Left hindlimb (tissue), 1 donor: ENCODE data around the gene JAZF1.

ENCODE experiments used
- DNase-seq: peaks from one replicate; pipeline ENCODE4 v3.0.0-alpha.2; 2018

JAZF1 gene

GRCh38 chr7:28165261-28165660 lies 15.3 kb downstream of the JAZF1 start:
- no peak for DNase-seq

GRCh38 chr7:28163949-28164348 lies 16.6 kb downstream of the JAZF1 start:
- no peak for DNase-seq

- DNase-seq: no peak
These were observed 19.3 kb downstream of the JAZF1 start for GRCh38 chr7:28161331-28161730.

GRCh38 chr7:28160551-28160991 lies 20.0 kb downstream of the JAZF1 start:
- no peak for DNase-seq

- no peak for DNase-seq
These were observed 22.7 kb downstream of the JAZF1 start for GRCh38 chr7:28157831-28158416.

- DNase-seq: no peak
These were observed 23.4 kb downstream of the JAZF1 start for GRCh38 chr7:28157076-28157745.

GRCh38 chr7:28156401-28156800 lies 24.2 kb downstream of the JAZF1 start:
- DNase-seq: no peak

GRCh38 chr7:28155964-28156363 lies 24.6 kb downstream of the JAZF1 start:
- no peak for DNase-seq

- no peak for DNase-seq
These were observed 25.5 kb downstream of the JAZF1 start for GRCh38 chr7:28155019-28155660.

DNA sequence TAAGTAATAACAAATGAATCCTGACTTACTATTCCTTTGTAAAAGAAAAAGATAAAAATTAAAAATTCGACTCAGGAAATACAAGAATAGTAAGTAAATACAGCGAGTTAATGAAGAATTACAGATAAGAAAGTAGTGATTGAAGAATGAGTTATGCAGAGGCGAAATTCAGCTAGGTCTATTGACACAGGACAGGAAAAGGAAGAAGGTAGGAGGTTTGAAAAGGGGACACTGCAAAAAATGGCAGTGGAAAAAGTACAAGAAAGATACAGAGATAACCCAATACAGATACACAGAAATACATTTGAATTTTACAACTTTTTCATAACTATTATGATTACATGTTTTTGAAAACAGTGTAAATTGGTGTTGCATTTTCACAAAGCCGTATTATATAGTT lies 28.0 kb downstream of the JAZF1 start:
- no peak for DNase-seq

DNA sequence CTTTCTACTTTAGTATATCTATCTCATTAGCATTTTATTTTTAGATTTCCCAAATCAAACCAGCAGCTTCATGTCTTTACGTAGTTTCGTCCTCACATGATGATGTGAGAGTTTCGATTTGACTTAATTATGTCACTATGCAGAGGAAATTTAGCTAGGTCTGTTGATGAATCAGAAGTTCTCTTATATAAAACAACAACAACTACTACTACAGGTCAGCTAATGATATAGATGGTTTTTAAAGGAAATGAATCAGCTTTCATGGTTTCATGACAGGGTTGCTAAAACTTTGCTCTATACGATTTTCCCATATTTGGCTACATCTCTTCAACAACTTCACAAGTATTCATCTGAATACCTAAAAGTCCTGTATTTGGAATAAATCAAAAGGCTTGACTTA lies 28.6 kb downstream of the JAZF1 start:
- DNase-seq: no peak

GRCh38 chr7:28149291-28150101 lies 31.1 kb downstream of the JAZF1 start:
- DNase-seq: no peak

- no peak for DNase-seq
These were observed 34.7 kb downstream of the JAZF1 start for GRCh38 chr7:28145931-28146330.

- DNase-seq: no peak
These were observed 35.4 kb downstream of the JAZF1 start for GRCh38 chr7:28145090-28145626.

DNA sequence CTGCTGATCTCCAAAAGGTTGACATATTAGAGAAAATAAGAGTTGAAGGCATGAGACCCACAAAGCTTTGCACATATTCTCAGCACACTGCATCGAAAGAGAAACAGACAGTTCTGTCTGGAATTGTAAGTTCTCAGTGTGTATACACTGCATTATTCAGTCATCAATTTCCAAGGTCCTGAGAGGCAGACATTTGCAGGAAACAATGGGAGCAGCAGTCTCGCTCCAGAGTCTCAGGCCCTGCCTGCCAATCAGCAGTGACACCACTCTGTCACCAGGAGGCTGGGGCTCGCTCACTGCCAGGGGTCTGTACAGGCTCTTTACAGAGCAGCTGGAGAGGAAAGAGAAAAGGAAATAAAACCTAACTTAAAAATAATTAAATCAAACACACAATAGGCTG lies 36.3 kb downstream of the JAZF1 start:
- no peak for DNase-seq

DNA sequence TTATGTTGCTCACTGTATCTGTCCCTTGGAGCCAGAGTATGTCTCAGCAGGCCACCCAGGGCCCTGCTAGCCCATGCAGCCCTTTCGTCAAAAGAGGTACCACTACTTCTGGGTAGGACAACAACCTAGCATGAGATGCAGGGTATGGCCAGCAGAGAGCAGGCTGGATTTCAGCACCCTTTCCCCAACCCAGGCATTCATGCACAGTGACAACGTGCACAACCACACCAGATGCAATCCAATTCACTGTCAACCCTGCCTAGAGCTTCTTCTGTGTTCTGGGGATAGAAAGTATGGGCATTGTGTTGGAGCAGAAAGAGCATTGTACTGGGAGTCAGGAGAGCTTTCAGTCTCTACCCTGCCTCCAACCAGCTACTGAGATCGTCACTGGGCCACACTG lies 37.9 kb downstream of the JAZF1 start:
- DNase-seq: no peak

DNA sequence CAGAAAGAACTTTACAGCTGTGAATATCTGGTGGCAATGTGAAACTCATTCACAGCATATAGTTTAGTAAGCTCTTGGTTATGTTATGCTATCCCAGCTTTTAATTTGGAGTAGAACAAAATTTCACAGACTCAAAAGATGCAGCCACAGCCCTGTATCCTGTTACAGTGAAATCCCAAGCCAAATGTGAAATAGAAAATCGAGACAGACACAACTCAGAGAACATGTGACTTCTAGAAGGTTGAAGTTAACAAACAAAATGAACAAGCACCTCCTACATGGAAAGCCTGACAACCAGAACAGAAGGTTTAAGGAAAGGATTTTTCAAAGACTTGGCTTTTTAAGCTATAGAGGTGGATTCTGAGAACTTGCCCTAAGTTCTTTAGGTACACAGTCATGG lies 39.6 kb downstream of the JAZF1 start:
- no peak for DNase-seq

GRCh38 chr7:28138837-28139236 lies 41.8 kb downstream of the JAZF1 start:
- no peak for DNase-seq

DNA sequence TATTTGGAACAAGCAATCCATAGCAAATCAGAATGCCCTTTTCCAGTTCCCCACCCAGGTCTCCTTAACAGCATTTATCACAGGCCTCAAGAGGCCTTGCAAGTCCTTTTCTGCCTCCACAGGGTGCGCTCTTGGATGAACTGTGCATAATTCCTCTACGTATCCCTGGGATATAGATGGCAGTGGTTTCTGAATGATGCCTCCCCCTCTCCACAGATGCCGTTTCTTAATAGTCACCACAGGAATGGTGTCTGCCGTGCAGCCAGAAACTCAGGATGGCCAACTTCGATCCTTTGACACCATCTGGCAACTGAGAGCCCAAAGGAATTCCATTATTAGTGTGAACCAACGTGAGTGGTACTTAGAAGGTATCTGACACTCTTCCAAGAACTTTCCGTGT lies 43.1 kb downstream of the JAZF1 start:
- no peak for DNase-seq

DNA sequence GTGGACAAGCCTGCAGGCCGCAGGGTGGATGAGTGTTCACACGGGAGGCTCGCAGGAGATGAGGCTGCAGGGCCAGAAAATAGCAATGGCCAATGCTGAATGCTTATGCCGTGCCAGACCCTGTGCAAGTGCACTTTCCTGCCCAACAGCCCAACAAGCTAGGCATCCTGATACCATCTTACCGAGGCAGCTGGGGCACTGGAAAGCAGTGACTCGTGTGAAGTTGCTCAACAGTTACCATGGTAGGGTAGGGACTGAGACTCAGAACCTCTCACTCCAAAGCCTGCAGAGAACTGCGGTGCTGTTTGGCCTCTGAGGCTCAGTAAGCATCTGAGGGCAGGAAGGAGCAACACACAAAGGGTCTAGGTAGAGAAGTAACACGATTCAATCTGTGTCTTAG lies 43.7 kb downstream of the JAZF1 start:
- no peak for DNase-seq

- DNase-seq: no peak
These were observed 44.2 kb downstream of the JAZF1 start for GRCh38 chr7:28136420-28136819.

DNA sequence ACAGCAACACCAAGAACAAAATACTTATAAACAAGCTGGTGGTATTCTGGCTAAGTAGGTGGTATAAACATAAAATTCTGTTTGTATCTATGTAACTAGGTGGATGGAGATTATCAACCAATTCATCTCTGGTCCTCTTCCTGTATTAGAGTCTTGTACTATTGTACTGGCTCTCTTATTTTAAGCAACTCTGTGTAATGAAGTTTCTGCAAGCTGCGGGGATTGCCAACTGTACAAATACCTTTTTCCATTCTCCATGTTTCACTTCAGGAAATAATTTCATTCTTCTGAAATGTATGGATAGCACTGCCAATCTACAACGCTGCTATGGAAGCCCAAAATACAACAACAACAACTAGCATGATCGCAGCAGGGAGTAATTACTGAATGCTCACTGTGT lies 44.8 kb downstream of the JAZF1 start:
- no peak for DNase-seq

DNA sequence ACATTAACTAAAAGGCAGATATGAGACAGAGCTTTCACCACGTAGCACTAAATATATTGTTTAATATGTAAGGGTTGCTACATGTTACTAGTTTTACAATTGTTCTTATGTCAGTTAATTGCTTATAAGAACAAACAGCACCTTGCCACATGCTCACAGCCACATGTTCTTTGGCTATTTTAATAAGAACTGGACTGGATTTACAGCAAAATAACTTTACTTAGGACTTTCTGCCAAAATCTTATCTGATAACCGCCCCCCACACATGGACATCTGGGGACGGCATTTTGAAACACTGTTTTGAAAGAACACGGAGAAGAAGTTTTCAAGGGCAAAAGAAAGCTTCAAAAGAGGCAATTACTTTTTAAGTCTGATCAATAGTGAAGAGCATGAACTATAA lies 45.3 kb downstream of the JAZF1 start:
- DNase-seq: no peak
